ENCODE measurements around the gene MYH4.

- TF ChIP-seq CTCF (IDR thresholded peaks at IDR 0.05) (no peak), RCOR1 (IDR thresholded peaks at IDR 0.05; ENCODE audit: low read depth, low read length) (no peak), GATA3 (IDR thresholded peaks at IDR 0.05; ENCODE audit: borderline replicate concordance) (no peak), REST (IDR thresholded peaks at IDR 0.05) (no peak), BHLHE40 (IDR thresholded peaks at IDR 0.05; ENCODE audit: low read depth, low read length) (no peak), JUN (IDR thresholded peaks at IDR 0.05) (no peak)
Observed at GRCh38 chr17:10474536-10474935, 5.2 kb upstream of the MYH4 start.
